GM04503 (cell line): ENCODE results near the gene IL1A.

ENCODE experiments used
- DNase-seq: peaks from one replicate; pipeline ENCODE4 v3.0.0-alpha.2; 2012; ENCODE audit warnings: low read depth

The IL1A gene

DNA sequence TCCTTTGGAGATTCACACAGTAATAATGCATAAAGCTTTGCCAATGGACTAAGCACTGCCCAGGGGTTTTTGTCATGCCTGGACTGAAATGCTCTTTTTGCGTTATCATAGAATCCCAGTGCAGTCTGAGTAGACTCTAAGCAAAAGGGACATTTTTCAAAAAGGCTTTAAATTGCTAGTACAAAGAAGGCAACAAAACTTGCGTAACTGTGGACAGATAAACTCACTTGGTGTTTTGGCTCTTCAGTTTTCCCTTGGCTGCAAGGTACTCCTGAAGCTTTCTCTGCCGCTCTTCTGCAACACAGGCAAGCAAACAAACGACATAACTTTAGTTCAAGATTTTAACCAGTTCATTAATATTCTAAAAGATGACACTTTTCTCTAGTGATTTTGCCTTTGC is 22.0 kb downstream of the IL1A start:
- DNase-seq = no peak

DNA sequence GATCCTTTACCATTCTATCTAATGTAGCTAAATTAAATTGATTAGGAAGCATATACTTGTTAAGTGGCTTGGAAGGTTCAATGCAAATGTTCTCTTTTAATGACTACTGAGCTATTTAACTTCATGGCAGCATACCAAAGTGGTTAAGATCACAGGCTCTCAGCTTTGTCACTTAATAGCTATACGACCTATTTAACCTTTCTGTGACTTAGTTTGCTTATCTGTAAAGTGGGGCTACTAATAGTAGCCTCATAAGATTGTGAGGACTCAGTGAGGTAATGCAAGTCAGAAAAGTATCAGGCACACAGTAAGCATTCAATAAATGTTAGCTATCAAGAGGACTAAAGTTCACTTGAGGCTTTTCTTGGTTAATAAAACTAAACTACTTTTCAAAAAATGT is 24.1 kb downstream of the IL1A start:
- DNase-seq = no peak

DNA sequence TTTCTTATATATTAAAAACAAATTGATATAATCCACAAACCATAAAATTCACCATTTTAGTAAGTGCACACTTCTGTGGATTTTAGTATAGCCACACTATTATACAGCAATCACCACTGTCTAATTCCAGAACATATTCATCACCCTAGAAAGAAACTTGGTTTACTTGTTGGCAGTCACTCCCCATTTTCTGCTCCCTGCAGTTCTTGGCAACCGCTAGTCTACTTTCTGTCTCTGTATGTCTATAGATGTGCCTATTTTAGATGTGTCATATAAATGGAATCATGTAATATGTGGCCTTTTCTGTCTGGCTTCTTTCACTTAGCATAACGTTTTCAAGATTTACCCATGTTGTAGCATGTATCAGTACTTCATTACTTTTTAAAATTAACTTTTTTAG is 25.6 kb downstream of the IL1A start:
- no peak for DNase-seq

DNA sequence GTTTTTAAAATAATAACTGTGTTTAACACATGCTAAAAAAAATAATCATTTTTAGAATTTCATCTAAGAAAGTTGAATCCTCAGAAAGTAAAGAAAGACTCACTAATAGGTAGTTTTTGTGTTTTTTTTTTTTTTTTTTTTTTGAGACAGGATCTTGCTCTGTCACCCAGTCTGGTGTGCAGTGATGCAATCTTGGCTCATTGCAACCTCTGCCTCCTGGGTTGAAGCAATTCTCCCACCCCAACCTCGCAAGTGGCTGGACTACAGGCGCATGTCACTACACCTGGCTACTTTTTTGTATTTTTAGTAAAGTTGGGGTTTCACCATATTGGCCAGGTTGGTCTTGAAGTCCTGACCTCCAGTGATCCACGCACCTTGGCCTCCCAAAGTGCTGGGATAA is 27.0 kb downstream of the IL1A start:
- no peak for DNase-seq

DNA sequence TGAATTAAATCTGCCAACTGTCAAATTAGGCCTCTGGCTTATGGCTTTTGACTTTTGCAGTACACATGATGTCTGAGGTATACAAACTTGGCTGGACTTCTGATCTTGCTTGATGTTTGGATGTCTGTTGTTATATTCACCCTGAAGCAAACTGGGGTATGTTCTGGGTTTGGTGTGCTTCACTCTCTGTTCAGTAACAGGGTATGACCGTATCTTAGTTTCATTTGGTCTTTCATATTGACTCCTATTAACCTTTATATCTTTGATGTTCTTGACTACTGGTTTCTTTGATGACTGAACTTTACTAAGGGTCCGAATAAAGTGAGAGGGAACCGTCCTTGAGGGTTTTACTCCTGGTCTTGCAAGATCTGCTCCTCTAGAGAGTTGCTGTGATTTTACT is 28.1 kb downstream of the IL1A start:
- DNase-seq = no peak

DNA sequence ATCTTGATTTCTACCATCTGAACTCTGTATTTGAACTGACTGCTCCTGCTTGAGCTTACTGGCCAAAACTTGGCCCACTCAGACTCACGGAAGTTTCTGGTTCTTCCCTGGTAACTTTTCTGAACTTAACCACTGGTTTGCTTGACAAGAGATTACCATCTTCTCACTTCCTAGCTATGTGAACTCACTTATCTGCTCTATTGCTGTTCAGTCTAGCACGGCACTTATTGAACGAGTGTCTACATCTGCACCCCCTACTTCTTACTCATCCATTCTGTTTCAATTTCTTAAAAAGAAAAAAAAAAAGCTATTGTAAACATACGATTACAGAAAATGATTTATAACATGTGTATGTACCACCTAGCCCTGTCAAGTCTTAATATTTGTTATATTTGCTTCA is 28.8 kb downstream of the IL1A start:
- no peak for DNase-seq

DNA sequence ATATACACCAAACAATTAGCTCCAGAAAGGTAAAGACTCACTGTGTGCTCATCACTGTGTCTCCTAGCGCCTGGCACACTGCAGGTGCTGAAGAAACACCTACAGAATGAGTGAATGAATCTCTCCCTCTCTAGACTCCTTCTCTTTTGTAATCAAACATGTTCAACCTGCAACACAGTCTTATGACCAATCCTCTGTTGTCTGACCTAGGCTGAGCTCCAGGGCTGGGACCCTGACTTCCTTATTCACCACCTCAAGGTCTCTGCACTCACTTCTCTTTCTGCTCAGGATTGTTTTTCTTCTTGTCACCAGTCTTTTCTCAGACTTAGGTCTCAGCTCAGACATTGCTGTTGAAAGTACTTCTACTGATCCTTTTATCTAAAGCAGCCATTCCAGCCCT is 29.7 kb downstream of the IL1A start:
- no peak for DNase-seq

DNA sequence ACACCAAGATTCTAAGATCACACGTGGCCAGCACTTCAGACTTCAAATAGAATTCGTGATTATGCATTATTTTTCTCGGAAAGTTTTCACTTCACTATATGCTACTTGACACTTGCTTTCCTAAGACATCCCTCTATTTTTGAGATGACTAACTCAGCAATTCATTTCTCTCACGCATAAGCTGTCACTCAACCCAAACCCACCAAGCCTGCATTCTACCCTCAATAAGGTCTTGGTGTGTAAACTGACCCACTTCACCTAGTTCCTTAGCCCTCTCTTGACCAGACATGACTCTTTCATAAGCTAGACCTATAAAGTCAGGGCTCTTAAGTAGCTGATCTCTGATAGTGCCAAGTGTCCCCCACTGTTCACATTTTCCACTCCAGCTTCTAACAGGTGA is 31.6 kb downstream of the IL1A start:
- no peak for DNase-seq

DNA sequence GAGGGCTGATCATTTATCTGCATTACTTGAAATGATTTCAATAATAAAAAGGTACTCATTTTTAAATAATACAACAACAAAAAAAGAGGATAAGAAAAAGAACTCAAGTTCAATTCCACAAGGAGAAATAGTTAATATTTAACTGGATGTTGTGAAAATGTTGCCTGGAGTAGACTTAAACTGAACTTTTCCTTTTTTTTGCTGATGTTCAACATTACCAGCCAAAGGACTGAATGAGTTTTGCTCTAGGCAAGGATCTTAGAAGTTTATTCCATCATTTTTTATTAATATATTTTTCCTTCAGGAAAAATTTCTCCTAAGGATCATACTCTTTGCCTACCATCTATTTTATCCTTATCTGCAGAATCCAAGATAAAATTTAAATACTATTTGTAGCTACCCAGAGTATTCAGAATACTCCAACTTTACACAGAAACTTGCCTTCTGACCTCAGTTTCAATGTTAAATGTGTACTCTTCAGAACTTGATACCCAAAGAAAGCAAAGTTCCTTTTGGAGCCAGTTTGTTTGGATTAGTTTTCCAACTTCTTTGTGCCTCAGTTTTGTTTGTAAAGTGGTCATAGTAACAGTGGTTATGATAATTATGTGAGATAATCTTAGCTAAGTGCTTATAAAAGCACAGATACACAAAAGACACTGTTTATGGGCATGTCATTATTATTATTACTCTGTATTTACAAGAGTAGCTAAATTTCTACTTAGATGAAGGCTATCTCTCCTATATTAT is 32.7 kb downstream of the IL1A start:
- no peak for DNase-seq

DNA sequence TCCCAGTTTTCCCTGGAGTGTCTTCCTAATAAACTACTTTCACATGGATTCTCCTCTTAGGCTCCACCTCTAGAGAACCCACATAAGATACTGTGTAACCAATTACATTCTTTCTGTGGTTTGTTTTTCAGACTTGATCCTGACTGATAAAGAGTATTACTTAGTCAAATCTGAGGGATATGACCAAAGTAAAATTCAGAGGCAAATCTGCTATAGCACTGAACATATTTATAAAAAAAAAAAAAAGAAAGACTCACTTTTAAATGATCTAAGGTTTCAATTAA is 33.8 kb downstream of the IL1A start:
- no peak for DNase-seq

DNA sequence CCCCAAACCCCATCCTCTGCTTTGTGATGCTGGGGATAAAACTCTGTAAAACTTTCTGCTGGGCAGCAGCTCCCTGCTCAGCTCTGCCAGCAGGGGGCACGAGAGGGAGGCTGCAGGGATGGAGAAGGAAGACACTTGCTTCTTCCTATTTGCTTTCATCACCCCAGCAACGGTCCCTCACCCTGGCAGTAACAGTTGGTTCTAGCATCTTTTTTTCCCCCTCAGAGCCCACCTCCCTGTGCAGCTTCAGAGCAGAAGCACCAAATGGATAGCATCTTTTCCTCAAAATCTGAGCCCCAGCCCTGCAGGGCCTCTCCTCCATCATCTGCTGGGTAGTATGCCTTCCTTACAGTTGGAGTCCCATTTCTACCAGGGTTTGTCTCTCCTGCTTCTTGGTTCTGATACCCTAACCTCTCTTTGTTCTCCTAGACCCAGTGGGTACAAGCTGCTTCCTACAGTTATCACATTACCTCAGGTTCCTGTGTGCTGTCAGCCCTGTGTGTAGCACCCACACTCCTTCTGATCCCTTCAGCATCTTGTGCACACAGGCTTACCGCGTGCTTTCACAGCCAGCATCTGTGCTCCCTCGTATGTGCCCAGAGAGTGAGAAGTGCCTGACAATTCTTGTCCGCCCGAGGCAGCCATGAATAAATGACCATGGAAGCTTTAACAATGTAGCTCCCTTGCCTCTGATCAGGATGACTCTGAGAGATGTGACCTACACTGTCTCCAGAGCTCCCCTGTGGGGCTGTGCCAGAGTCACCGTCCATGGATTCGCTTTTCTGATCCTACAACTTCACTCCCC is 34.3 kb downstream of the IL1A start:
- no peak for DNase-seq

DNA sequence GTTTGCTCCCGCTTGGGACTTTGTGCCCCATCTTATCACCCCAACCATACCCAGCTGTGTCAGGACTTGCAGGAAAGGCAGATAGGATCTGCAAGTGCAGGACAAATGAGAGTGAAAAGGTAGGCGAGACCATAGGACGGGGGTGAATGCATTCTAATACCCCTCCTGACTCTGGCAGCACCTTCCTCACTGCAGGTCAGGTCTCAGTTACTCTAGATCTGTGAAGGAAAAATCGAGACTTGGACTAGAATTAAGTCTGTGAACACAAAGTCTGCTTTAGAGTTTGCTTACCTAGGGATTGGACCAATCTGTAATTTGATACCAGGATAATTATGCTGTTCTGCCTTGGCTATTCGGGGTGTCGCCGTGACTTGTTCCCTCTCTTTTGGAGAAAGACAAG is 43.8 kb downstream of the IL1A start:
- no peak for DNase-seq

DNA sequence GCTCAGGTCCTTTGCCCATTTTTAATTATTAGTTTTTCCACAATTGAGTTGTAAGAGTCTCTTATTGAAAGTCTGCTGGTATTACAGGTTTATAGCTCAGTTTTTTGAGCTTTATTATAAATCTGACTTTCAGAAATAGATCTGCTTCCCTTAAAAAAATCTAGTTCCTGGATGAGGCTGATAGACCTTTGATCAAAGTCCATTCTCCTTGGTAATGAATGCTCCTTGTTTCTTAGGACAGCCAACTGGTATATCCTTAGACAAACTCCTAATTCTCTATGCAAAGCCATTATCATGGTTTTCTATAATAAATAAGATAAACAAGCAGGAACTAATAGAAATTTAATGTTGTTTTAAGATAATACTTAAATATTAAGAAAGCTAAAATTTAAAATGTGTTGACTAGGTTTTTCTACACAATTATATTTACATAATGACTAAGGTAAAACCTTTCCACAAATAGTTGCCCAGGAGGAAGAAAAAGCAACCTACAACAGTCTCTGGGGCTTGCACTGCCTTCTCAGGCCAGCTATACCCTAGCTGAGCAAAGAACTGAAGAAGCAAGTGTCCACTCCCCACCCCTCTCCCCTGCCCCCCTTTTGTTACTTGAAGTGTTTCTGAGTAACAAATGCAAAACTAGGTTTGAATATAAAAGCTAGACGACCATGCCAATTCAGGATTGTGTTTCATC is 46.6 kb downstream of the IL1A start:
- no peak for DNase-seq

DNA sequence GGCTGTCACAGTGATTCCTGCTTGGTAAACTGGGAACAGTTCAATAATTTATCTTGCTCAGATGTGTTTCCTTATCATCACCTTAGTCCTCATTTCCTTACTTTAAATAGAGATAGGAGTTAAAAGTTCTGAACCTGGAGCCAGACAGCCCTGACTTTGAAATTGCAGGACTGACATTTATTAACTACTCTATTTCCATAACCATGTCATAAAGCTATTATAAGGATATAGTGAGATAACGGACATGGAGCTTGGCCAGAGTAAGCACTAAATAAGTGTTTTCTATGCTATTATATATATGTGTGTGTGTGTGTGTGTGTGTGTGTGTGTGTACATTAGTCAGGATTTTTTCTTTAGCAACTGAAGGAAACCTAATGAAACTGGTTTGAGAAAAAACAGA is 50.4 kb downstream of the IL1A start:
- DNase-seq = no peak

DNA sequence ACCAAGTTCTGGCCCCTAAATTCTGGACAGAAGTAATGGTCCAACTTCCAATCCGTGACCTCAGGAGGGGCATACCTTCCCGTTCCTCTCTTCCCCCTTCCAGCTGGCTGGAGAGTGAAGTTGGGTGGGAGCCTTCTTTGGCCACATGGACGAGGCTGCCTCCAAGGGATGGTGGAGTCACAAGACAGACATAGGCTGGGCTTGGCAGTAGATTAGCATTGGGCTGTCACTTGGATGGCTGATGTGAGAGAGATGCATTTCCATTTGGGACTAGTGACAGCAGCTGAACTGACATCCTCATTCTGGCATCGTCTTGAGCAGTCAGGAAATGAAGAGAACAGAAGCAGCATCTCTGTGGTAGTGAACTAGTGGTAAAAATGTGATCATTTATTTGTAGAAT is 50.8 kb downstream of the IL1A start:
- DNase-seq = no peak

DNA sequence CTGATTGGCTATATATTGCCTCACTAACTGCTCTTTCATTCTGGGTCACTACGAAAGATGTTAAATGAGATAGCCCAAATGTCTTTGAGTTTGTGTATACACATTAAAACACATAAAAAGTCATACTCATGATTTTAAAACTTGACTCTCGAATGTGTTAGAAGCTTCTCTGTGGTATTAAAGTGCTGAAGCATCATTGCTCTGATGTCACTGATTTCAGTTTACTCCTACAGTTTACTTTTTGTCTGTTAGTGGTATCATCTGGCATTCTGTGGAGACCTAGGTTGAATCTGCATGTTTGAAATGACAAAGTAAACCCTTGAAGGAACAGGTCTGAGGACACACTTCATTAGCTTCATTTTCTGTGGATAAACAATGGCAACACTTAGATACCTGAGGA is 52.8 kb downstream of the IL1A start:
- no peak for DNase-seq

DNA sequence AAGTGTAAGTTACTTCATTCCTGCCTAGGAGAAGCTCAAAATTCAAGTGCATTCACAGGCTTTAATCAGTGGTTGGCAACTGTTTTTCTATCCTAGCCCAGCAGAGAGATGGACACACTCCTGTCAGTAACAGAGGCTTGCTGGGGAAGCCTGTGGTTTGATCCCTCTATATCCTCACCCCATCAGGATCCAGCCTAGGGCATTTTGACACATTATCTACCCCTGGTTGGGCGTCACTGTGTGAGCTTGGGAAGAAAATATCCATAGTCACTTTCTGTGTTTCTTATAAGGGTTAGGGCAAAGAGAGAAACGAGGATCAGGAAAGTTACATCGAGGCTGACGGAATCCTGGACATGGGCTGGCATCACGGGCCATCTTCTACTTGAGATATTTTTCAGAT is 53.5 kb downstream of the IL1A start:
- DNase-seq = no peak

DNA sequence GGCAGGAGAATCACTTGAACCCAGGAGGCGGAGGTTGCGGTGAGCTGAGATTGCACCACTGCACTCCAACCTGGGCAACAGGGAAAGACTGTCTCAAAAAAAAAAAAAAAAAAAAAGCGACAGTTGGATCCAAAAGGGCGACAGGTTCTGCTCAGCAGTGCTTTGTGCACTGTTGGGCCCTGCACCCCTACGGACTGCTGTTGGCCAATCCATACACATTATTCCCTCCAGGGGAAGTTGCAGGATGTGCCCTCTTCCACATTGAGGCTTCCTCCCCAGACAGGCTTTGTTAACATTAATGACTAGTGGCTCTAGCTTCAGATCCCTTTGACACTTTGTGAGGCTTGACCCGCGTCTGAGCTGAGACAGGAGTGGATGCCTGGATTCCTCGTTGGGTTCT is 54.1 kb downstream of the IL1A start:
- no peak for DNase-seq

DNA sequence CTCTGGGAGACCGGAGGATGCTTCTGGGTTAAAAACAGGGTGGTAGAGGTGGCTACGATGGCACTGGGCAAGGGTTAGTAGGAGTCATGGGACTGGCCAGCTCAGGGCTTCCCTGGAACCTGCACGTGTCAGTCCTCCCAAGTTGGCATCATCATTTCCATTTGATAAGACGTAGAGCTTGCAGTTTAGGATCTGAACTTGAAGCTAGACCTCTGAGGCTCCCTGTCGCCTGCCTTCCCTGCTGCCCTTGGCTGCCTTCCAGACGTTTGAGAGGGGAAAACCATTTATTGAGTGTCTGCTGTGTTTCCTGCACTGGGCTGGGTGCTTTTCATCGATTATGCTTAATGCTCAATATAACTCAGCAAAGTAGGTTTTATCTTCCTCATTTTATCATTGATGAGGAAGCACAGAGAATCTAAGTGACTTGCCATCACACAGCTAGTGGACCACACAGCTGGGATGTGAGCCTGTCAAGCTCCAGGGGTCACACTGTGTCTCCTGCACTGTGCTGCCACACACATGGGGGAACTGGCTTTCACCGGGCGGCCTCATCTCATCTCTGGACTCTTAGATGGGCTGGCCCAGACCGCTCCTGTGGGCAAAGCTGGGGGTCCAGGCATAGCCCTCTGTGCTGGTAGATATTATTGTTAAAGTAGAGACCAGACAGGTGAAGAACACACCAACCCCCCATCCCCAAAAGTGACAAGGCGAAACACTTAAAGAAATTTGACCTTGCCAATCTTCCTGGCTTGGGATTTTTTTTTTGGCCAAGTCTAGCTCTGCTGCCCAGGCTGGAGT is 55.7 kb downstream of the IL1A start:
- no peak for DNase-seq

DNA sequence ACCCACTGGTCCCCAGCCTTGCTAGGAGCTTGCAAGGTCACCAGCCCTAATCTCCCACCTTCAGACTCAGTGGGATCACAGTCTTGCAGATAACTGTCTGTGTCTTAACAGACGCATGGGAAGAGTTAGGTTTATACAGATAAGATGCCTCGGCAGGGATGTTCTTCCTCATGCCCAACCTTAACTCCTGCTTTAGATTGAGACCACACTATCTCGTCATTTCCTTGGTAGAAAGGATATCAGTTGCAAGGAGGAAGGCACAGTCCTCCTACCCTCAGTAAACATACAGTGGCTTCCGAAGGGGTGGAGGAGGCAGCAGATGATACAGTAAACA is 56.3 kb downstream of the IL1A start:
- no peak for DNase-seq

DNA sequence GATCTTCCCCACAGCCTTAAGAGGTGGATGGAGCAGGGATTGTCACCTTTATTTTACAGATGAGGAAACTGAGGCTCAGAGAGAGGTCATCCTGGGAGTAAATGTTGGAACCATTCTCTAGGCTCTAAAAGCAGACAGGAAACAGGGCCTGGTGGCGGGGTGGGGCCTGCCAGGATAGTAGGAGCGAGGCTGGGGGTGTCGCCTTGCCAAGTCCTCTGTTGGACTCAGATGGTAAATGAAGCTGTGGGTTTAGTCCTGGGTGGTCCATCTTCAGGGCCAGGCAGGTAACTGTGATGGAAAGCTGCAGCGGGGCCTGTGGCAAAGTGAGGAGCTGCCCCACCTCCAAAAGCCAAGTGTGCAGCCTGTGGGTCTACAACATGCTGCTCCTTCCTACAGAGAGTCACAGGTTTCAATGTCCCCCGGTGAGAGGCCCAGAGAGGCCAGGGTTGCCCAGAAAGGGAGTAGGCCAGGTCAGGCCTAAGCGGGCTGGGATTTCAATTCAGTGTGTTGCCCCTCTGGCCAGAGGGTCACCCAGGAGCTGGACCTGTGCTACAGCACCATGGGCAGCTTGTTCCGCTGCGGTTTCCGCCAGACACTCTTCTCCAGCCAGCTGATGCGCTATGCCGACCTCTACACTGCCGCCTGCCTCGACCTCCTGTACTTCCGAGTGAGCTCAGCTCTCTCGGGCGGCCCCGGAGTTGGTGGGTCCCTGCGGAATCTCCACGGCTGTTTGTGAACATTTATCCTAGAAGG is 56.8 kb downstream of the IL1A start:
- no peak for DNase-seq
